Loucy (cell line): Measurements from ENCODE around the gene LILRB3.

ENCODE experiments used
- CTCF ChIP-seq: fragments of 200-600 bp; sonication (generic); conservative IDR thresholded peaks from 2 replicates; pipeline ENCODE4 v1.5.1; 2014; ENCODE audit warnings: mild to moderate bottlenecking, antibody characterized with exemption, low read length
- EZH2phosphoT487 ChIP-seq: fragments of 200-600 bp; IDR thresholded peaks from 2 replicates; pipeline ENCODE4 v1.6.1; 2018; ENCODE audit warnings: antibody characterized with exemption, mild to moderate bottlenecking, moderate library complexity, borderline replicate concordance

- TF ChIP-seq CTCF (no peak), EZH2phosphoT487 (no peak)
Observed at GRCh38 chr19:54218259-54218658, 4.5 kb downstream of the LILRB3 start.
